Stomach (tissue), 9 donors: ENCODE data around the gene ATG2B. TPM values are rescaled to one million over a fixed set of nuclear protein-coding genes. Genes with fewer than 3 reads are reported as not detected.

Experiments
- DNase-seq, 2 donors: peaks; one replicate each; pipeline versions ENCODE4 v3.0.0 to v3.0.0-alpha.2; 2013 to 2019
- H3K27ac ChIP-seq, 5 donors: fragments of 200-600 bp in 4 of 5; sonication (generic) in 4 of 5; one replicate each; pipeline ENCODE4 v1.5.1; 2013 to 2019; ENCODE audit warnings: mild to moderate bottlenecking in 1 of 5, moderate library complexity in 1 of 5
- H3K27me3 ChIP-seq, 3 donors: fragments of 200-600 bp; sonication (generic); one replicate each; pipeline ENCODE4 v1.5.1; 2017 to 2019; ENCODE audit warnings: mixed run types in 1 of 3
- H3K36me3 ChIP-seq, 4 donors: fragments of 200-600 bp; sonication (generic); 1 replicate in 3 of 4; 2 replicates in 1 of 4; pipeline ENCODE4 v1.5.1; 2016 to 2019
- H3K4me1 ChIP-seq, 4 donors: fragments of 200-600 bp; sonication (generic); one replicate each; pipeline ENCODE4 v1.5.1; 2016 to 2019
- H3K4me3 ChIP-seq, 4 donors: fragments of 200-600 bp; sonication (generic) in 3 of 4; one replicate each; pipeline ENCODE4 v1.5.1; 2016 to 2019; ENCODE audit warnings: mild to moderate bottlenecking in 1 of 4
- H3K9me3 ChIP-seq, 4 donors: fragments of 200-600 bp; sonication (generic); one replicate each; pipeline ENCODE4 v1.5.1; 2016 to 2019
- EP300 ChIP-seq: sonication (generic); formaldehyde crosslinking; IDR thresholded peaks from one replicate; pipeline ENCODE4 v1.6.1; 2017; ENCODE audit warnings: antibody characterized with exemption
- POLR2A ChIP-seq, 4 donors: fragments of 450-650 bp; IDR thresholded peaks; one replicate each; pipeline ENCODE4 v1.6.1; 2016; ENCODE audit warnings: antibody characterized with exemption in 4 of 4, control low read depth in 2 of 4, mild to moderate bottlenecking in 1 of 4, moderate library complexity in 1 of 4
- POLR2AphosphoS5 ChIP-seq, 3 donors: sonication (generic); formaldehyde crosslinking; IDR thresholded peaks; one replicate each; pipeline ENCODE4 v1.6.1; 2016; ENCODE audit warnings: antibody characterized with exemption in 3 of 3
- WGBS, 5 donors: extraction: QIAGEN DNeasy Blood & Tissue Kit in 3 of 5; methylation state at CpG; one replicate each; pipeline versions ENCODE4 v1.1.5 to v1.1.7; 2013 to 2018; 5-methylcytosine and 5-hydroxymethylcytosine counted together
- intact Hi-C: fragments of 100-400 bp; cut with DNase I; formaldehyde crosslinking; loops from one replicate; pipeline ENCODE4 v1.15.1; 2023; ENCODE audit warnings: low total_unique reads
- polyA plus RNA-seq, 3 donors: library from polyadenylated mRNA; stranded (reverse); fragments of 200-250 nt; gene quantifications; one replicate each; pipeline ENCODE4 v1.2.3, GENCODE V29; 2013
- total RNA-seq, 5 donors: library from RNA; depleted of rRNA; stranded (reverse); fragments of >200 nt; gene quantifications; one replicate each; pipeline versions ENCODE4 v1.1.0 to v1.2.3, GENCODE V29; 2014 to 2016
- TF ChIP-seq, protein P1 (sequence below), 7 experiments: fragments of 450-650 bp in 4 of 7; fragments of 200-600 bp in 3 of 7; sonication (generic) in 3 of 7; IDR thresholded peaks; one replicate each; pipeline ENCODE4 v1.5.1; 2016 to 2019; ENCODE audit warnings: antibody characterized with exemption in 7 of 7, control low read depth in 2 of 7, mild to moderate bottlenecking in 1 of 7
- donor health status: healthy with polysubstance abuse.
- donor health status: Bipolar disorder and iron deficiency.
- donor health status: healthy.

ATG2B gene
- total and polyA plus RNA-seq, 8 donors: 1.9 to 59.7 (median 21.9) TPM

DNA sequence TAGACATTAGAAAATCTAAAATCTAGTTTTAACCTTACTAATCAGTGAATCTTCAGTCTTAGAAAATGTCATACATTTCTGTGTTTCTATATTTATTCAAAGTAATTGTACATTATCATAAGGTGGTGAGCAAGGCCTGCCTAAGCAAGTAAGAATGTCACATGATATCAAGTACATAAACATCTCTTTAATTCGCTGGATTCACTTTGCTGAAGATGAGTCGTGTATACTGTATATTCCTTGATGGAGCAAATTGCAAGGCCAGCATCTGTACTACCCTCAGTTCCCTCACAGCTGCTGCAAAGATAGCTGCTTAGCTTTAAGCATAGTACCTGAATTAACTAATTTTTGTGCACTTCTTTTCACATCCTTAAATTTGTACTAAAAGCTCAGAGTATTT lies 20.3 kb upstream of the ATG2B start:
- intact Hi-C loops: no loop called here
- no peak overlapping the region for H3K27ac ChIP-seq

GRCh38 chr14:96380735-96381134 lies 17.6 kb upstream of the ATG2B start:
- Histone ChIP-seq H3K4me1 (no peaks in the 10 kb centered on the region), H3K4me3 (no peak overlapping the region), H3K9me3 (no peaks in the 10 kb centered on the region), H3K27ac (no peak overlapping the region), H3K27me3 (no peaks in the 10 kb centered on the region), H3K36me3 (peaks cover 2 to 39% (median 33%) of the 10 kb centered on the region in 4 donors)
- no peak for DNase-seq
- intact Hi-C loops: no loop called here
- TF ChIP-seq, protein P1, sequence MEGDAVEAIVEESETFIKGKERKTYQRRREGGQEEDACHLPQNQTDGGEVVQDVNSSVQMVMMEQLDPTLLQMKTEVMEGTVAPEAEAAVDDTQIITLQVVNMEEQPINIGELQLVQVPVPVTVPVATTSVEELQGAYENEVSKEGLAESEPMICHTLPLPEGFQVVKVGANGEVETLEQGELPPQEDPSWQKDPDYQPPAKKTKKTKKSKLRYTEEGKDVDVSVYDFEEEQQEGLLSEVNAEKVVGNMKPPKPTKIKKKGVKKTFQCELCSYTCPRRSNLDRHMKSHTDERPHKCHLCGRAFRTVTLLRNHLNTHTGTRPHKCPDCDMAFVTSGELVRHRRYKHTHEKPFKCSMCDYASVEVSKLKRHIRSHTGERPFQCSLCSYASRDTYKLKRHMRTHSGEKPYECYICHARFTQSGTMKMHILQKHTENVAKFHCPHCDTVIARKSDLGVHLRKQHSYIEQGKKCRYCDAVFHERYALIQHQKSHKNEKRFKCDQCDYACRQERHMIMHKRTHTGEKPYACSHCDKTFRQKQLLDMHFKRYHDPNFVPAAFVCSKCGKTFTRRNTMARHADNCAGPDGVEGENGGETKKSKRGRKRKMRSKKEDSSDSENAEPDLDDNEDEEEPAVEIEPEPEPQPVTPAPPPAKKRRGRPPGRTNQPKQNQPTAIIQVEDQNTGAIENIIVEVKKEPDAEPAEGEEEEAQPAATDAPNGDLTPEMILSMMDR (IDR thresholded peaks at IDR 0.05): no peak
- no peak for TF ChIP-seq POLR2AphosphoS5 (IDR thresholded peaks at IDR 0.05)
- TF ChIP-seq POLR2A (IDR thresholded peaks at IDR 0.05): no peak
- TF ChIP-seq EP300: no peak
- WGBS, 5 donors: 86 to 92% (median 90%) methylated on average over 3 of the region's 3 CpGs

More for the DNA sequence above, 20.3 kb upstream of the ATG2B start:
- H3K27me3 ChIP-seq: no peaks in the 10 kb centered on the region
- no peaks in the 10 kb centered on the region for H3K9me3 ChIP-seq
- DNase-seq: no peak
- peaks cover 4 to 56% (median 45%) of the 10 kb centered on the region in 4 donors for H3K36me3 ChIP-seq
- no peaks in the 10 kb centered on the region for H3K4me1 ChIP-seq
- no peak for TF ChIP-seq POLR2A (IDR thresholded peaks at IDR 0.05)
- no peak for TF ChIP-seq POLR2AphosphoS5 (IDR thresholded peaks at IDR 0.05)
- TF ChIP-seq, protein P1 (IDR thresholded peaks at IDR 0.05): no peak
- TF ChIP-seq EP300: no peak
- H3K4me3 ChIP-seq: no peak overlapping the region
- 80 to 93% (median 91%) methylated on average over 2 of the region's 2 CpGs for WGBS, 5 donors

- peak in 1 of 2 donors; percentile 25 for DNase-seq
- Histone ChIP-seq H3K4me1 (no peaks in the 10 kb centered on the region), H3K27me3 (no peaks in the 10 kb centered on the region), H3K36me3 (no peaks in the 10 kb centered on the region), H3K9me3 (no peaks in the 10 kb centered on the region), H3K27ac (no peak overlapping the region), H3K4me3 (no peak overlapping the region)
- intact Hi-C loops: no loop called here
- TF ChIP-seq POLR2AphosphoS5 (IDR thresholded peaks at IDR 0.05) (no peak), EP300 (no peak), POLR2A (IDR thresholded peaks at IDR 0.05) (no peak)
- TF ChIP-seq, protein P1 (IDR thresholded peaks at IDR 0.05): no peak
- 74 to 84% (median 77%) methylated on average over 3 of the region's 3 CpGs for WGBS, 5 donors
Measured at GRCh38 chr14:96376093-96376492, 13.0 kb upstream of the ATG2B start.

DNA sequence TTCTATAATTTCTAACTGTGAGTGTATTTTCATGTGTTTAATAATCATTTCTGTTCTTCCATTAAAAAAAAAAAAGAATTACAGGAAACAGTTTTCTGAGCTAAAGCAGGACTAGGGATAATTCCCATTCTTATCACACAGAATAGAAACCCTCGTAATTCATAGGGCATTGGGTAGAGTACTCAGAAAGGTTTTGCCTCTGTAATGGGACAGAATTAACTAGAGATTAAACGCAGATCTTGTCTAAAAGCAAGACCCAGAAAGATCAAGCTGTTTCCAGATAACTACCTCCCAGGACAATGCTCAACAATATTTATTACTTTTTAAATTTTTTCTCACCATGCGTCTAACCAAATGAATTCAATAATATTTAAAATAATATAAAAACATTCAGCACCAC lies 10.4 kb upstream of the ATG2B start:
- TF ChIP-seq EP300 (no peak), POLR2AphosphoS5 (IDR thresholded peaks at IDR 0.05) (no peak), POLR2A (IDR thresholded peaks at IDR 0.05) (no peak)
- TF ChIP-seq, protein P1 (IDR thresholded peaks at IDR 0.05): no peak
- intact Hi-C loops: no loop called here
- WGBS, 5 donors: 90 to 92% (median 91%) methylated on average over 3 of the region's 3 CpGs
- DNase-seq: no peak
- no peaks in the 10 kb centered on the region for H3K9me3 ChIP-seq
- no peak overlapping the region for H3K27ac ChIP-seq
- H3K36me3 ChIP-seq: peaks cover 0 to 5% (median 0%) of the 10 kb centered on the region in 4 donors
- no peaks in the 10 kb centered on the region for H3K4me1 ChIP-seq
- no peak overlapping the region for H3K4me3 ChIP-seq
- no peaks in the 10 kb centered on the region for H3K27me3 ChIP-seq
